Measurements from ENCODE around the gene SRD5A3.

GRCh38 chr4:55407119-55407518 is 61.1 kb downstream of the SRD5A3 start:
- TF ChIP-seq CTCF (IDR thresholded peaks at IDR 0.05) (no peak), EP300 (IDR thresholded peaks at IDR 0.05) (no peak), POLR2A (IDR thresholded peaks at IDR 0.05; ENCODE audit: low read depth) (no peak), POLR2AphosphoS5 (IDR thresholded peaks at IDR 0.05) (no peak)
